HEK293 (cell line): ENCODE data around the gene HMGCS1.

Experiments
- CTCF ChIA-PET: fragments of 350-600 bp; formaldehyde crosslinking; extraction: SDS; loops from one replicate; lab custom pipeline; 2021; ENCODE audit warnings: antibody characterized with exemption; lab: Yijun Ruan, JAX
- POLR2A ChIA-PET: fragments of 300-600 bp; formaldehyde crosslinking; extraction: SDS; loops from one replicate; lab custom pipeline; 2020; ENCODE audit warnings: antibody characterized with exemption, inconsistent platforms; lab: Yijun Ruan, JAX
- H3K27ac ChIP-seq: fragments of 200-500 bp; sonication (Bioruptor generic); 2 replicates; pipeline ENCODE4 v1.5.1; 2014; ENCODE audit warnings: low read depth, low read length, control low read depth, inconsistent platforms; ENCODE audit errors: extremely low read depth
- H3K36me3 ChIP-seq, 2 experiments: fragments of 200-500 bp in 1 of 2; sonication (Bioruptor generic) in 1 of 2; 1 replicate in 1 of 2; 2 replicates in 1 of 2; pipeline ENCODE4 v1.5.1; 2014 to 2017; ENCODE audit warnings: inconsistent platforms in 2 of 2, low read length in 2 of 2; ENCODE audit not compliant: control insufficient read depth in 2 of 2, insufficient read depth in 1 of 2
- H3K4me1 ChIP-seq: fragments of 200-500 bp; sonication (Bioruptor generic); 2 replicates; pipeline ENCODE4 v1.5.1; 2014; ENCODE audit warnings: mild to moderate bottlenecking, low read length, inconsistent platforms; ENCODE audit not compliant: control insufficient read depth, insufficient read depth
- H3K4me3 ChIP-seq: 2 replicates; pipeline ENCODE4 v1.5.1; 2011; ENCODE audit warnings: low read depth, mild to moderate bottlenecking, control low read depth, low read length, moderate library complexity
- H3K9me3 ChIP-seq: fragments of 200-500 bp; sonication (Bioruptor generic); 2 replicates; pipeline ENCODE4 v1.5.1; 2014; ENCODE audit warnings: low read depth, low read length, inconsistent platforms; ENCODE audit not compliant: control insufficient read depth, insufficient read depth
- GFI1B ChIP-seq: fragments of 450-650 bp; formaldehyde crosslinking; IDR thresholded peaks from 2 replicates; pipeline ENCODE4 v1.5.1; 2016; ENCODE audit warnings: missing biosample characterization, missing genetic modification characterization
- KLF17 ChIP-seq: fragments of 450-650 bp; formaldehyde crosslinking; IDR thresholded peaks from 2 replicates; pipeline ENCODE4 v1.5.1; 2016; ENCODE audit warnings: missing biosample characterization, missing genetic modification characterization
- SALL2 ChIP-seq: fragments of 450-650 bp; formaldehyde crosslinking; IDR thresholded peaks from 2 replicates; pipeline ENCODE4 v1.5.0; 2017; ENCODE audit warnings: missing biosample characterization, mild to moderate bottlenecking, missing genetic modification characterization, borderline replicate concordance
- TCF7L2 ChIP-seq: IDR thresholded peaks from 2 replicates; pipeline ENCODE4 v1.6.1; 2011; ENCODE audit warnings: low read depth, mild to moderate bottlenecking, inconsistent platforms, low read length, moderate library complexity, borderline replicate concordance
- YY1 ChIP-seq: fragments of 450-650 bp; formaldehyde crosslinking; IDR thresholded peaks from 2 replicates; pipeline ENCODE4 v1.5.1; 2018; ENCODE audit warnings: missing biosample characterization, missing genetic modification characterization
- ZEB2 ChIP-seq: fragments of 450-650 bp; formaldehyde crosslinking; IDR thresholded peaks from 2 replicates; pipeline ENCODE4 v1.5.1; 2016; ENCODE audit warnings: missing biosample characterization, missing genetic modification characterization
- ZNF140 ChIP-seq: fragments of 450-650 bp; formaldehyde crosslinking; IDR thresholded peaks from 2 replicates; pipeline ENCODE4 v1.5.1; 2016; ENCODE audit warnings: missing biosample characterization, missing genetic modification characterization
- ZNF148 ChIP-seq: fragments of 450-650 bp; formaldehyde crosslinking; IDR thresholded peaks from 2 replicates; pipeline ENCODE4 v1.5.0; 2017; ENCODE audit warnings: missing biosample characterization, missing genetic modification characterization, borderline replicate concordance
- ZNF19 ChIP-seq: fragments of 450-650 bp; formaldehyde crosslinking; IDR thresholded peaks from 2 replicates; pipeline ENCODE4; 2016; ENCODE audit warnings: missing biosample characterization, missing genetic modification characterization, low read depth
- ZNF23 ChIP-seq: fragments of 450-650 bp; formaldehyde crosslinking; IDR thresholded peaks from 2 replicates; pipeline ENCODE4 v1.5.1; 2016; ENCODE audit warnings: missing biosample characterization, missing genetic modification characterization, borderline replicate concordance
- ZNF280C ChIP-seq: fragments of 450-650 bp; formaldehyde crosslinking; IDR thresholded peaks from 2 replicates; pipeline ENCODE4 v1.5.1; 2016; ENCODE audit warnings: missing biosample characterization, missing genetic modification characterization
- ZNF391 ChIP-seq: fragments of 450-650 bp; formaldehyde crosslinking; IDR thresholded peaks from 2 replicates; pipeline ENCODE4 v1.5.1; 2016; ENCODE audit warnings: low read depth, missing biosample characterization, missing genetic modification characterization, borderline replicate concordance
- ZNF416 ChIP-seq: fragments of 450-650 bp; formaldehyde crosslinking; IDR thresholded peaks from 2 replicates; pipeline ENCODE4 v1.5.1; 2016; ENCODE audit warnings: missing biosample characterization, missing genetic modification characterization
- ZNF518A ChIP-seq: fragments of 450-650 bp; formaldehyde crosslinking; conservative IDR thresholded peaks from 2 replicates; pipeline ENCODE4 v1.5.1; 2016; ENCODE audit warnings: low read depth, missing biosample characterization, missing genetic modification characterization
- ZNF560 ChIP-seq: fragments of 450-650 bp; formaldehyde crosslinking; IDR thresholded peaks from 2 replicates; pipeline ENCODE4 v1.5.1; 2017; ENCODE audit warnings: missing biosample characterization, missing genetic modification characterization, borderline replicate concordance
- ZNF561 ChIP-seq: fragments of 450-650 bp; IDR thresholded peaks from 2 replicates; pipeline ENCODE4 v1.5.1; 2018; ENCODE audit warnings: missing biosample characterization, missing genetic modification characterization, borderline replicate concordance
- ZNF692 ChIP-seq: fragments of 450-650 bp; formaldehyde crosslinking; IDR thresholded peaks from 2 replicates; pipeline ENCODE4 v1.5.1; 2016; ENCODE audit warnings: missing biosample characterization, missing genetic modification characterization
- ZNF747 ChIP-seq: fragments of 450-650 bp; formaldehyde crosslinking; IDR thresholded peaks from 2 replicates; pipeline ENCODE4 v1.5.1; 2016; ENCODE audit warnings: missing biosample characterization, missing genetic modification characterization
- ZNF785 ChIP-seq: fragments of 450-650 bp; formaldehyde crosslinking; IDR thresholded peaks from 2 replicates; pipeline ENCODE4 v1.5.1; 2016; ENCODE audit warnings: missing biosample characterization, missing genetic modification characterization
- ZNF837 ChIP-seq: fragments of 450-650 bp; formaldehyde crosslinking; IDR thresholded peaks from 2 replicates; pipeline ENCODE4 v1.5.1; 2016; ENCODE audit warnings: missing biosample characterization, missing genetic modification characterization

HMGCS1 gene

GRCh38 chr5:43295202-43295601 lies 18.0 kb downstream of the HMGCS1 start:
- H3K4me1 ChIP-seq: no peaks in the 10 kb centered on the region
- H3K27ac ChIP-seq: no peak overlapping the region
- TF ChIP-seq ZNF561 (tag by site-specific recombination) (no peak), ZNF280C (no peak), ZNF518A (tag by site-specific recombination) (no peak), ZNF19 (no peak), TCF7L2 (no peak), GFI1B (no peak), SALL2 (tag by site-specific recombination) (no peak), ZNF747 (tag by site-specific recombination) (no peak), ZEB2 (no peak), ZNF148 (tag by site-specific recombination) (no peak), YY1 (no peak)
- no peak overlapping the region for H3K4me3 ChIP-seq
- H3K36me3 ChIP-seq: peaks cover 69 to 98% of the 10 kb centered on the region in 2 experiments
- H3K9me3 ChIP-seq: no peaks in the 10 kb centered on the region
- POLR2A ChIA-PET: interaction anchor here (2.2 kb wide), 1 partner anchor 18 kb away, joined by 7 read pairs; the partner anchor contains the start of gene HMGCS1
- CTCF ChIA-PET: interaction anchor here (0.5 to 1.7 kb wide), 7 partner anchors 11 to 402 kb away, joined by 3 to 14 read pairs (median 4); no protein-coding TSS in a partner anchor

- Histone ChIP-seq H3K36me3 (peaks cover 70 to 100% of the 10 kb centered on the region in 2 experiments), H3K27ac (no peak overlapping the region), H3K9me3 (no peaks in the 10 kb centered on the region), H3K4me3 (no peak overlapping the region), H3K4me1 (no peaks in the 10 kb centered on the region)
- TF ChIP-seq ZNF837 (tag by site-specific recombination) (no peak), ZNF391 (no peak), ZNF140 (tag by site-specific recombination) (no peak), ZNF785 (tag by site-specific recombination) (no peak), ZNF692 (tag by site-specific recombination) (no peak), ZNF23 (tag by site-specific recombination) (no peak), KLF17 (tag by site-specific recombination) (no peak), ZNF416 (tag by site-specific recombination) (no peak), ZNF560 (tag by site-specific recombination) (no peak)
- POLR2A ChIA-PET: interaction anchor here (0.7 to 2.2 kb wide), 2 partner anchors 19 to 189 kb away, joined by 5 to 7 read pairs; partner anchors contain the start of genes HMGCS1 and TMEM267
- CTCF ChIA-PET: interaction anchor here (0.6 to 1.7 kb wide), 5 partner anchors 11 to 189 kb away, joined by 3 to 10 read pairs (median 4); no protein-coding TSS in a partner anchor
Measured at GRCh38 chr5:43294226-43294625, 19.0 kb downstream of the HMGCS1 start.
